ENCODE results near the gene TUBA3E. TPM values are rescaled to one million over a fixed set of nuclear protein-coding genes. Genes with fewer than 3 reads are reported as not detected.
"Not testable (repeated sequence)": the region's sequence is repeated elsewhere in the genome, so short reads cannot be mapped to it uniquely, and the experiment has no call there.

Gene TUBA3E
- total RNA-seq (not detected), polyA plus RNA-seq (not detected), total RNA-seq (0 reads per million in 6 experiments)

DNA sequence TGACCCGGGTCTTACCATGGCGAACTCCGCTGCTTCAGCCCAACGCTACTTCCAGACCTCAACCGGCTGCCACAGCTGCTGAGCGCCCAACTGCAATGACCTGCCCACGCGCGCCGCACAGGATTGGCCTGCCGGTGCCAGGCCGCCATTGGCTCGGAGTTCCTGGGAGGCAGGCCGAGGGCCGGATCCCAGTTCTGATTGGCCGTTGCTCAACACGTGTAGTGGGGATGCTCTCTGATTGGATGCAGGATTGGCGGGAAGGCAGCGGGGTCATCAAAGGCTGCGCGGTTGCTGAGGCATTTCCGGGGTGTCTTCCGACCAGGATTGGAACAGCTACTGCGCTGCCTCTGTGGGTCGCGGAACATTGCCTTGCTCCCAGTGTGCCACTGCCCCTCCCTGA lies at the start of gene TUBA3E:
Gene TUBA3E, minus strand, starts transcription at position 97 of the 400 bp plus-strand sequence. Its CDS starts 79 bp downstream, at position 18.
- ATAC-seq (no peak), DNase-seq (no peak)
- H3K36me3 Mint-ChIP-seq, result no peaks in the 10 kb centered on the region
- POLR2A ChIA-PET, result no interaction called here
- no peaks in the 10 kb centered on the region for H3K9me3 Mint-ChIP-seq
- H3K4me1 Mint-ChIP-seq, result no peaks in the 10 kb centered on the region
- H3K4me3 Mint-ChIP-seq, result no peak within 1 kb of the TSS
- peaks cover 0 to 4% (median 0%) of the 10 kb centered on the region in 5 donors for H3K27me3 Mint-ChIP-seq
- H3K27ac Mint-ChIP-seq, result no peak within 1 kb of the TSS

DNA sequence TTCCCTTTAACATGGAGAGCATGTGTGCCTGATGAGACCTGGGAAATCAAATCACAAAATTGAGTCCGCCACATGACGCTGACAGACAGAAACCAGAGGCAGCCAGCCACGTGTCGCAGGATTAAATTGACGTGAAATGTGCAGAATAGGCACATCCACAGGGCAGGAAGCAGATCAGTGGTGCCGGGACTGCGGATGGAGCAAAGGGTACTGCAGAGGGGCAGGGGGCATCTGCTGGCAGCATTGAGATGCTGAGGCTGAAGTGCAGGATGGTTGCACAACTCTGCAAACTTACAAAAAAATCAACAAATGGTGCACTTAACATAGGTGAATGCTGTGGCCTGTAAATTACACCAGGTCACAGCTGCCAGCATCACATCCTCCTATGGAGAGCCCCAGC lies 48.2 kb upstream of the TUBA3E start:
- H3K27me3 Mint-ChIP-seq, result peaks cover 14 to 58% (median 37%) of the 10 kb centered on the region in 5 donors
- H3K4me1 Mint-ChIP-seq, result peaks cover 0 to under 1% (median 0%) of the 10 kb centered on the region in 4 donors
- ATAC-seq (no peak), DNase-seq (no peak)
- H3K27ac Mint-ChIP-seq, result no peak overlapping the region
- no peak overlapping the region for H3K4me3 Mint-ChIP-seq
- peaks cover 0 to 2% (median 0%) of the 10 kb centered on the region in 9 donors for H3K9me3 Mint-ChIP-seq
- no peaks in the 10 kb centered on the region for H3K36me3 Mint-ChIP-seq
- POLR2A ChIA-PET, result no interaction called here

DNA sequence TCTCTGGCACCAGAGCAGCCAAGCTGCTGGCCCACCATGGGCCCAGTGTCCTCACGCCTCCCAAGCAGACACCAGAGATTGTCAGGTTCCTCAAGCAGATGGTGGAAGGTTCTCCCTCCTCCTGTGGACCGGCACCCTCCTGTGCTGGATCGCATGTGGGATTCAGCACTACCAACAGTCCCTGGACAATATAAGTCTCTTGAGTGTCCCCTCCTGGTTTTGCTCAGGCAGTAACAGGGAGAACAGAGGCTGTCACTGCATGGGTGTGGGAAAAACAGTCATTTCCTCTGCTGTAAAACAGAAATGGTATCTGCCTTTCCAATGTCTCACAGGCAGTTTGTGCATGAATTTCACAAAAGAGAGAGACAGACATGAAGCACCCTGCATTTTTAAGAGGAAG lies 47.7 kb upstream of the TUBA3E start:
- H3K4me3 Mint-ChIP-seq, result no peak overlapping the region
- no peaks in the 10 kb centered on the region for H3K4me1 Mint-ChIP-seq
- no peaks in the 10 kb centered on the region for H3K36me3 Mint-ChIP-seq

DNA sequence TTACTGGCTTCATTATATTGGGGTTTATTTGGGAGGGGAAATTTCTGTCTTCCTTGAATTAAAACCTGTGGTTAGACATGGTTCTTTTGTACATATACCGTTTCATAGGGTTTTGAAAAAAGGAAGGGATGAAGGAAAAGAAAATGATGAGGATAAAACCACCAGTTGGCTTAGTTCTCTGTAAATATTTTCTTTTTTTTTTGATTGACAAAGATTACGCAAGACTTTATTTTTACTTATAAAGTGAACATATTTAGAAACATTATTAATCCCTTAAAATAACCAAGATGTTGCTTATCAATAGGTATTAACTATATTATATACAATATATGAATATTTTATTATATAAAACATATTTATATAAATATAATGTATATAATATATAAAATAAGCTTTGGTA lies 45.1 kb upstream of the TUBA3E start:
- ATAC-seq, result no peak
- Mint-ChIP-seq H3K9me3 (peaks cover 0 to 2% (median 0%) of the 10 kb centered on the region in 9 donors), H3K4me3 (no peak overlapping the region), H3K27me3 (peaks cover 12 to 27% (median 24%) of the 10 kb centered on the region in 5 donors), H3K36me3 (no peaks in the 10 kb centered on the region), H3K27ac (no peak overlapping the region), H3K4me1 (no peaks in the 10 kb centered on the region)
- POLR2A ChIA-PET, result no interaction called here
- DNase-seq, result no peak

More for the DNA sequence above, 47.7 kb upstream of the TUBA3E start:
- no peak overlapping the region for H3K27ac Mint-ChIP-seq
- DNase-seq, result no peak
- peaks cover 17 to 53% (median 34%) of the 10 kb centered on the region in 5 donors for H3K27me3 Mint-ChIP-seq
- POLR2A ChIA-PET, result no interaction called here
- ATAC-seq, result no peak
- peaks cover 0 to 2% (median 0%) of the 10 kb centered on the region in 9 donors for H3K9me3 Mint-ChIP-seq

DNA sequence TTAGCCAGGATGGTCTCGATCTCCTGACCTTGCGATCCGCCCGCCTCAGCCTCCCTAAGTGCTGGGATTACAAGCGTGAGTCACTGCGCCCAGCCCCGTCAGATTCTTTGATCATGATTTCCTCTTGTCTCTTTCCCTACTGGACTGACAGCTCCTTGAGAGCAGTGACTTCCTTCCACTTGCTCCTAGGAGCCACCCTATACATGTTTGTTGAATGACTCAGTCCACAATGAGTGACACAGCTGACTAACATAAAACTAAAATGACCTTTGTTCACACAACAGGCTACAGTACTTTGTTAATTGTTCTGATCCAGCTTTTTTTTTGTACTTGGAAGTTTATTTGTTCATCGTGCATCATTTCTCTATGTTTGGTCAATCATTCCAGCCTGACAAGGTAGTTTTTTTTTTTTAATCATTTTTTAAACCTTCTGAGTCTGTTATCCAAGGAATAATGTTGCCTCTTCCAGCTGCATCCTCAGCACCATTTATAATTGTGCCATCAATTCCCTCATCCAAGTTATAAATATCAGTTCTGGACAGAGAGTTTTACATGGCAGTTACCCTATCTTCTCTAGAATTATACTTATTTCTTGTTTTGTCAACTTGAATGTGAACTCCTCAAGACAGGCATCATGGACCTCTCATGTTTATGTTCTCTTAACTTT lies 42.9 kb upstream of the TUBA3E start:
- Mint-ChIP-seq H3K9me3 (peaks cover 0 to 2% (median 0%) of the 10 kb centered on the region in 9 donors), H3K27ac (no peak overlapping the region), H3K27me3 (peaks cover 7 to 20% (median 13%) of the 10 kb centered on the region in 5 donors), H3K4me3 (no peak overlapping the region), H3K4me1 (no peaks in the 10 kb centered on the region), H3K36me3 (no peaks in the 10 kb centered on the region)
- POLR2A ChIA-PET, result no interaction called here
- DNase-seq (no peak), ATAC-seq (no peak)

DNA sequence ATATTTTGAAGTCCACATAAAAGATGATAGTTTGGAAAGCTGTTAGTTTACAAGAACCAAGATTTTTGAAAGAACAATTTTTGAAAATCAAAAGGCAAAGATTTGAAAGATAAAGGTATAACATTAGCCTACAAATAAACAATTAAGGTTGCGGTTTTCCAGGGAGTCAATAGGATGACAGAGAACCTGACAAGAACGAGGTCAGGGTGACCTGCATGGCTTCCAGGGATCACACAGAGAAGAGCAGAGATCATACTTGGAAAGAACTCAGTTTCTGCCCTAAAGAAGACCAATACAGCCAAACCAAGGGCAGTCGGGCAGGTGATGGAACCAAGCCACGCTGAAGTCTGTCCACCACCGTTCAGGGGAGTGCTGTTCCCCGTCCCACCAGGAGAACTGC lies 41.3 kb upstream of the TUBA3E start:
- peaks cover 0 to 10% (median 7%) of the 10 kb centered on the region in 5 donors for H3K27me3 Mint-ChIP-seq
- POLR2A ChIA-PET, DNase-seq, H3K4me1 Mint-ChIP-seq, H3K36me3 Mint-ChIP-seq, H3K9me3 Mint-ChIP-seq, H3K4me3 Mint-ChIP-seq, ATAC-seq, H3K27ac Mint-ChIP-seq: not testable (repeated sequence)

DNA sequence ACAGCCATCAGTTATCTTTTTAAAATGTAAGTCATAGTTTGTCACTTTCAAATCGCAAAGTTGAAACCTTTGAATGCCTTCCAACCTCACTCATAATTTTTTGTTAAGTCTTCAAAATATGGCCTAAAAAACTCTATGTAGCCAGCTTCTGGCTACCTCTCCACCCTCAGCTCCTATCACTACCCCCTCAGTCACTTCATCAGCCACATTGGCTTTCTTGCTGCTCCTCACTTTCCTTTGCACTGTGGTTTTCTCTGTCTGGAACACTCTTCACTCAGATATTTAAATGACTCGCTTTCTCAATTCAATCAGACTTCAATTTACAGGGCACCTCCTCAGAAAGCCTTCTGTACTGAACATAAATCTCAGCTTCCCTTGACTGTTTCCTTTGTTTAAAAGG lies 34.8 kb upstream of the TUBA3E start:
- DNase-seq, H3K27ac Mint-ChIP-seq, H3K4me3 Mint-ChIP-seq, ATAC-seq, POLR2A ChIA-PET, H3K36me3 Mint-ChIP-seq, H3K9me3 Mint-ChIP-seq, H3K4me1 Mint-ChIP-seq: not testable (repeated sequence)
- peaks cover 7 to 20% (median 11%) of the 10 kb centered on the region in 5 donors for H3K27me3 Mint-ChIP-seq

DNA sequence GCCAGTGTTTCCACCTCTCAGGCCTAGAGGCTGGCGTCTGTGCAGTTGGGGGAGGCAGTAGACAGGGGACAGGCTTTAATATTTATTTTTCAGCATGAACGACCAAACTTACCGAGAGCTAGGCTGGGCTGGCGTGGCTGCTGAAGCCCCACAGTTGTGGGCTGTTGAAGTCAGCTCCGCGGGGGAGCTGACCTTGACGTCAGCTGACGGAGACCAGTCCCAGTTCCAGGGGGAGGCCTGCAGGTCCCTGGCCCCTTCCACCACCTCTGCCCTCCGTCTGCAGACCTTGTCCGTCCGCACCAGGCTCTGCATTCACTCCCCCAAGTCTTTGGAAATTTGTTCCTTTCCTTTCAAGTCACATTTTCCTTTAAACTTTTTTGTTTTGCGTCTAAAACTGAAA lies 33.4 kb upstream of the TUBA3E start:
- POLR2A ChIA-PET, result no interaction called here
- H3K27me3 Mint-ChIP-seq, result peaks cover 4 to 21% (median 11%) of the 10 kb centered on the region in 5 donors
- ATAC-seq, result no peak
- H3K4me1 Mint-ChIP-seq, result peaks cover 0 to 2% (median 0%) of the 10 kb centered on the region in 4 donors
- H3K9me3 Mint-ChIP-seq, result peaks cover 0 to 9% (median 0%) of the 10 kb centered on the region in 9 donors
- DNase-seq, result no peak
- no peaks in the 10 kb centered on the region for H3K36me3 Mint-ChIP-seq
- no peak overlapping the region for H3K27ac Mint-ChIP-seq
- H3K4me3 Mint-ChIP-seq, result no peak overlapping the region

DNA sequence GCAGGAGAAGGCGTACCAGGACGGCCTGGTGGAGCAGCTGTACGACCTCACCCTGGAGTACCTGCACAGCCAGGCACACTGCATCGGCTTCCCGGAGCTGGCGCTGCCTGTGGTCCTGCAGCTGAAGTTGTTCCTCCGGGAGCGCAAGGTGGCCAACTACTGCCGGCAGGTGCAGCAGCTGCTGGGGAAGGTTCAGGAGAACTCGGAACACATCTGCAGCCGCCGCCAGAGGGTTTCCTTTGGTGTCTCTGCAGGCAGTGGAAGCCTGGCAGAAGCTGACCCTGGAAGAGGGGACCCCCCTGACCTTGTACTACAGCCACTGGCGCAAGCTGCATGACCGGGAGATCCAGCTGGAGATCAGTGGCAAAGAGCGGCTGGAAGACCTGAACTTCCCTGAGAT lies 32.7 kb upstream of the TUBA3E start:
- not testable (repeated sequence) for ATAC-seq, H3K4me3 Mint-ChIP-seq, H3K36me3 Mint-ChIP-seq, H3K9me3 Mint-ChIP-seq, H3K4me1 Mint-ChIP-seq, DNase-seq, H3K27ac Mint-ChIP-seq
- H3K27me3 Mint-ChIP-seq, result peaks cover 2 to 21% (median 11%) of the 10 kb centered on the region in 5 donors
- POLR2A ChIA-PET, result interaction anchor here (0.6 kb wide), 1 partner anchor 874 kb away, joined by 4 read pairs; the partner anchor contains the start of gene PLEKHB2

DNA sequence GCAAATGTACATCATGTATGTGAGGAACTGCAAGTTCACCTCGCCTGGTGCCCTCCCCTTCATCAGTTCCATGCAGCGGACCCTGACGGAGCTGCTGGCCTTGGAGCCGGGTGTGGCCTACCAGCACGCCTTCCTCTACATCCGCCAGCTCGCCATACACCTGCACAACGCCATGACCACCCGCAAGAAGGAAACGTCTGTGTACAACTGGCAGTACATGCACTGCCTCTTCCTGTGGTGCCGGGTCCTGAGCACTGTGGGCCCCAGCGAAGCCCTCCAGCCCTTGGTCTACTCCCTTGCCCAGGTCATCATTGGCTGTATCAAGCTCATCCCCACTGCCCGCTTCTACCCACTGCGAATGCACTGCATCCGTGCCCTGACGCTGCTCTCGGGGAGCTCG lies 32.1 kb upstream of the TUBA3E start:
- not testable (repeated sequence) for H3K27ac Mint-ChIP-seq, H3K4me1 Mint-ChIP-seq, H3K36me3 Mint-ChIP-seq, H3K9me3 Mint-ChIP-seq, H3K4me3 Mint-ChIP-seq, DNase-seq, ATAC-seq
- POLR2A ChIA-PET, result interaction anchor here (0.6 kb wide), 1 partner anchor 875 kb away, joined by 4 read pairs; the partner anchor contains the start of gene PLEKHB2
- peaks cover 2 to 21% (median 11%) of the 10 kb centered on the region in 5 donors for H3K27me3 Mint-ChIP-seq

DNA sequence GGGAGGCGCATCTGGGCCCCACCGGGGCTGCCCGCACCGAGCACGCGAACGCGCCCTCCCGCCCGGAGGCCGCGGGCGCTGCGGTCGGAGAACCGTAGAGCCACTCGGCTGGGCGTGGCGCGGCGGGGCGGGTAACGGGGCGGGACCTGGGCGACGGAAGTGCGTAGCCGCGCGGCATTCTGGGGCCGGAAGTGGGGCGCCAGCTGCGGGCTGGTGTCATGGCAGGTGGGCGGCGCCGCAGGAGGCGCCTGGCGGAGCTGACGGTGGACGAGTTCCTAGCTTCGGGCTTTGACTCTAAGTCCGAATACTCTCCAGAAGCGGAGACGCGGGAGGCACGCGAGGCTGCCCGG lies 30.9 kb upstream of the TUBA3E start:
- ATAC-seq (peak in 1 of 2 donors; percentile 52), DNase-seq (peak in 5 of 10 donors; percentile 12 to 38 (median 30))
- H3K27ac Mint-ChIP-seq, POLR2A ChIA-PET, H3K36me3 Mint-ChIP-seq, H3K4me1 Mint-ChIP-seq, H3K9me3 Mint-ChIP-seq: not testable (repeated sequence)
- Mint-ChIP-seq H3K4me3 (peak overlapping the region in 4 of 10 donors; percentile 34 to 52 (median 38)), H3K27me3 (peaks cover 1 to 21% (median 11%) of the 10 kb centered on the region in 5 donors)

DNA sequence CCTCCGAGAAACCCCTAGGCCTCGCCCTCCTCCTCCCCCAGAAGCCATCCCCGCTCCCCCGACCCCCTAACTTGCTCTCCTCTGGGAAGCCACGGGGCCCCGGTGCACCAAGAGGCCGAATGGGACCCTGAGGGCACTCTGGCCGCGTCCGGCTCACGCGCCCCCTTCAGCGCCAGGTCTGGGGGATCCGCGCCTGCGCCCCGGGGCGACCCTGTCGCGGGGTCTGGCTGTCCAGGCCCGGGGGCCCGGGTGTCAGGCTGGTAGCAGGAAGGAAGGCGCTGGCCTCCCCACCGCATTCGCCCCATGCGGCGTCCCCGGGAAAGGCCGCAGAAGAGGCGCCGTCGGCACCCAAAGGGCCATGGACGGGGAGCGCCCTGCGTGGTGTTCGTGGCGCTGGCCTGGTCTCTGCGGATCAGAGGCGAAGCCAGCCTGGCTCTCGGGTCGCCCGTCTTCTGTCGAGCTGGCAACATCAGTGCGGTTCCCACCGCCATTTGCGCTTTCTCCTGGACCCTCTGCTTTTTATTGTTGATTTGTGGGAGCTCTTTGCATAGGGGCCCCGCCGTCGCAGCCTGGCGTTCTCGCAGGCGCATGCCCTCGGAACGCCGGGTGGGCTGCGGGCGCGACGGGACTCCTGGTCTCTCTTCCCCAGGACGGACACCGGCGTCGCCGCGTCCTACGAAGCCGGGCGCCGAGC lies 30.4 kb upstream of the TUBA3E start:
- ATAC-seq, H3K4me1 Mint-ChIP-seq, H3K36me3 Mint-ChIP-seq, H3K4me3 Mint-ChIP-seq, DNase-seq, POLR2A ChIA-PET, H3K9me3 Mint-ChIP-seq, H3K27ac Mint-ChIP-seq: not testable (repeated sequence)
- peaks cover 0 to 22% (median 11%) of the 10 kb centered on the region in 5 donors for H3K27me3 Mint-ChIP-seq

DNA sequence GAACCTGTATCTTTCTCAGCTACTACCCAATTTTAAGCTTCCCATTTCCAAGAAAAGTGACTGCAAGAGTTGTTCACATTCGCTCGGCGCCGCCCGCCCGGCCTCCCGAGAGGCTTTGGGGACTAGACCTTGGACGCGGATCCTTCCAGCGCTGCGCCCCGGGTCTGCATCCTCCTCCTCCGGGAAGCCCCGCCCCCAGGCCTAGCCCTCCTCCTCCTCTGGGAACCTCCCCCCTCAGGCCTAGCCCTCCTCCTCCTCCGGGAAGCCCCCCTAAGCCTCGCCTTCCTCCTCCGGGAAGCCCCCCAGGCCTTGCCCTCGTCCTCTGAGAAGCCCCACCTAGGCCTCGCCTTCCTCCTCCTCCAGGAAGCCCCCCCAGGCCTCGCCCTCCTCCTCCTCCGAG lies 29.8 kb upstream of the TUBA3E start:
- H3K9me3 Mint-ChIP-seq, H3K4me3 Mint-ChIP-seq, ATAC-seq, H3K27ac Mint-ChIP-seq, POLR2A ChIA-PET, H3K4me1 Mint-ChIP-seq, H3K36me3 Mint-ChIP-seq, DNase-seq: not testable (repeated sequence)
- peaks cover 0 to 22% (median 11%) of the 10 kb centered on the region in 5 donors for H3K27me3 Mint-ChIP-seq

Data from naive thymus-derived CD8-positive, alpha-beta T cell (primary cell).